GM18526 (cell line): ENCODE data around the gene ATP6V1C2.

Source experiments
- POLR2A ChIP-seq: IDR thresholded peaks from 3 replicates; pipeline ENCODE4 v1.6.1; 2011; ENCODE audit not compliant: insufficient read length; ENCODE audit errors: extremely low read depth

ATP6V1C2 gene

GRCh38 chr2:10772868-10773215 is 51.4 kb downstream of the ATP6V1C2 start:
- no peak for TF ChIP-seq POLR2A

GRCh38 chr2:10773821-10774341 is 52.5 kb downstream of the ATP6V1C2 start:
- no peak for TF ChIP-seq POLR2A

GRCh38 chr2:10774394-10774793 is 53.0 kb downstream of the ATP6V1C2 start:
- no peak for TF ChIP-seq POLR2A

GRCh38 chr2:10775021-10775780 is 53.8 kb downstream of the ATP6V1C2 start:
- no peak for TF ChIP-seq POLR2A

GRCh38 chr2:10775831-10776230 is 54.4 kb downstream of the ATP6V1C2 start:
- no peak for TF ChIP-seq POLR2A

GRCh38 chr2:10776231-10776977 is 55.0 kb downstream of the ATP6V1C2 start:
- TF ChIP-seq POLR2A: no peak

- no peak for TF ChIP-seq POLR2A
Observed at GRCh38 chr2:10777111-10777841, 55.8 kb downstream of the ATP6V1C2 start.

GRCh38 chr2:10777842-10778723 is 56.7 kb downstream of the ATP6V1C2 start:
- no peak for TF ChIP-seq POLR2A

GRCh38 chr2:10778724-10779115 is 57.3 kb downstream of the ATP6V1C2 start:
- TF ChIP-seq POLR2A: no peak

GRCh38 chr2:10779776-10780490 is 58.5 kb downstream of the ATP6V1C2 start:
- TF ChIP-seq POLR2A: no peak

GRCh38 chr2:10780491-10780820 is 59.0 kb downstream of the ATP6V1C2 start:
- no peak for TF ChIP-seq POLR2A

- no peak for TF ChIP-seq POLR2A
Observed at GRCh38 chr2:10781746-10782145, 60.3 kb downstream of the ATP6V1C2 start.

GRCh38 chr2:10783421-10783820 is 62.0 kb downstream of the ATP6V1C2 start:
- no peak for TF ChIP-seq POLR2A

- no peak for TF ChIP-seq POLR2A
Observed at GRCh38 chr2:10784719-10785118, 63.3 kb downstream of the ATP6V1C2 start.
